ENCODE measurements around the gene STK33.

- TF ChIP-seq EZH2 (IDR thresholded peaks at IDR 0.05; ENCODE audit: borderline replicate concordance, insufficient read depth, low read length, poor library complexity, severe bottlenecking) (no peak), MXI1 (conservative IDR thresholded peaks at IDR 0.05; ENCODE audit: poor library complexity, severe bottlenecking) (no peak), CTCF (IDR thresholded peaks at IDR 0.05; ENCODE audit: poor library complexity, severe bottlenecking) (no peak)
Observed at GRCh38 chr11:8344346-8344745, 249.7 kb downstream of the STK33 start.

All from neural cell (in vitro differentiated cells).